ENCODE measurements around the gene CPNE9. TPM values are rescaled to one million over a fixed set of nuclear protein-coding genes. Genes with fewer than 3 reads are reported as not detected.
"Not testable (repeated sequence)": the region's sequence is repeated elsewhere in the genome, so short reads cannot be mapped to it uniquely, and the experiment has no call there.

Gene CPNE9
- total RNA-seq, 2 experiments from 2014 or later = not detected

DNA sequence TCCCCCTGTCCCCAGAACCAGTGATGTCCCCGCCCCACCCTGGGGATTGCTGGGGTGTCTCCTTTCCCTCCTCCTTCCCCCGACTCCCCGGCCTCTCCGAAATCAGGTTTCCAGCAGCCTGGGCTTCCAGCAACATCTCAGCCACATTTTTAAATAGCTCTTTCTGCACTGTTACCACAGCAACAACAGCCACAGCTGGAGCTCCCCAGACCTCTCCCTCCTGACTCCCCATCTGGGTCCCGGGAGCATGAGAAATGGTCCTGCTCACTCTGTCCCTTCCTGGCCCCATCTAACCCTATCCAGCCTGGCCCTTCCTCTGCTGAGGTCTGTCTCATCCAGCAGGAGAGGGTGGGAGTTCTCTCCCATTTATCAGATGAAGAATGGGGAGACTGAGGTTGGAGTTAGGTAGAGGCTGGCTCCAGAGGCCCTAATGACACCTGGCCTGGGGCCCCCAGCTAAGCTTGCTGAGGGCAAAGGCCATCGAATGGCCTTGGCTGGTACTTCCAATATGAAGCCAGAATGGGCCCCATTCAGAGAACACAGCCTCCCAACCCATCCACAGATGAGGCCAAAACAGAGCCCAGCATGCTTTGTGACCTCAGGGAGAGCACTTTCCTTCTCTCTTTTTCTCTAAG lies 64.6 kb downstream of the CPNE9 start:
- ATAC-seq = no peak
- Mint-ChIP-seq H3K9me3 (no peaks in the 10 kb centered on the region), H3K4me3 (peak overlapping the region; percentile 82), H3K4me1 (ENCODE audit: low read depth) (peaks cover 32% of the 10 kb centered on the region), H3K27me3 (no peaks in the 10 kb centered on the region), H3K27ac (no peak overlapping the region), H3K36me3 (ENCODE audit: low read depth) (peaks cover 28% of the 10 kb centered on the region)
- intact Hi-C loops (cut with micrococcal nuclease) = no loop called here
- TF ChIP-seq, protein P1, sequence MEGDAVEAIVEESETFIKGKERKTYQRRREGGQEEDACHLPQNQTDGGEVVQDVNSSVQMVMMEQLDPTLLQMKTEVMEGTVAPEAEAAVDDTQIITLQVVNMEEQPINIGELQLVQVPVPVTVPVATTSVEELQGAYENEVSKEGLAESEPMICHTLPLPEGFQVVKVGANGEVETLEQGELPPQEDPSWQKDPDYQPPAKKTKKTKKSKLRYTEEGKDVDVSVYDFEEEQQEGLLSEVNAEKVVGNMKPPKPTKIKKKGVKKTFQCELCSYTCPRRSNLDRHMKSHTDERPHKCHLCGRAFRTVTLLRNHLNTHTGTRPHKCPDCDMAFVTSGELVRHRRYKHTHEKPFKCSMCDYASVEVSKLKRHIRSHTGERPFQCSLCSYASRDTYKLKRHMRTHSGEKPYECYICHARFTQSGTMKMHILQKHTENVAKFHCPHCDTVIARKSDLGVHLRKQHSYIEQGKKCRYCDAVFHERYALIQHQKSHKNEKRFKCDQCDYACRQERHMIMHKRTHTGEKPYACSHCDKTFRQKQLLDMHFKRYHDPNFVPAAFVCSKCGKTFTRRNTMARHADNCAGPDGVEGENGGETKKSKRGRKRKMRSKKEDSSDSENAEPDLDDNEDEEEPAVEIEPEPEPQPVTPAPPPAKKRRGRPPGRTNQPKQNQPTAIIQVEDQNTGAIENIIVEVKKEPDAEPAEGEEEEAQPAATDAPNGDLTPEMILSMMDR (IDR thresholded peaks at IDR 0.05) = no peak
- CTCF ChIA-PET = no interaction called here
- DNase-seq = no peak
- POLR2A ChIA-PET = interaction anchor here (0.6 to 3.8 kb wide), 10 partner anchors 9 to 372 kb away, joined by 3 to 25 read pairs (median 4); partner anchors contain the start of gene BRPF1

DNA sequence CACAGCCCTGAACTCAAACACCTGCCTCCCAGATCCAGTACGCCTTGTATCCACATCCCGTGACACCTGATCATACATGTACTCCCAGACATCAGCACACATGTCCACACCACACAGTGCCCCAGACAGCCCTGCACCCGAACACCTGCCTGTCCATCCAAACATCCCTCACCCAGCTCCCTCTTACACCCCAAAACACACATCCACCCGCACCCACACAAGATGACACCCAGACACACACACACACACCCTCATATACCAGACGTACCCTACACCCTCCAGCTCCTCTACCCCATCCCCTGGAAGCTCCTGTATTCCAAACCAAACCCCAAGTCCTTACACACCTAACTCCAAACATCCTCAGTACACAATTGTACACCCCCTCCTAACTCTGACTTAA lies 65.4 kb downstream of the CPNE9 start:
- H3K27me3 Mint-ChIP-seq = no peaks in the 10 kb centered on the region

DNA sequence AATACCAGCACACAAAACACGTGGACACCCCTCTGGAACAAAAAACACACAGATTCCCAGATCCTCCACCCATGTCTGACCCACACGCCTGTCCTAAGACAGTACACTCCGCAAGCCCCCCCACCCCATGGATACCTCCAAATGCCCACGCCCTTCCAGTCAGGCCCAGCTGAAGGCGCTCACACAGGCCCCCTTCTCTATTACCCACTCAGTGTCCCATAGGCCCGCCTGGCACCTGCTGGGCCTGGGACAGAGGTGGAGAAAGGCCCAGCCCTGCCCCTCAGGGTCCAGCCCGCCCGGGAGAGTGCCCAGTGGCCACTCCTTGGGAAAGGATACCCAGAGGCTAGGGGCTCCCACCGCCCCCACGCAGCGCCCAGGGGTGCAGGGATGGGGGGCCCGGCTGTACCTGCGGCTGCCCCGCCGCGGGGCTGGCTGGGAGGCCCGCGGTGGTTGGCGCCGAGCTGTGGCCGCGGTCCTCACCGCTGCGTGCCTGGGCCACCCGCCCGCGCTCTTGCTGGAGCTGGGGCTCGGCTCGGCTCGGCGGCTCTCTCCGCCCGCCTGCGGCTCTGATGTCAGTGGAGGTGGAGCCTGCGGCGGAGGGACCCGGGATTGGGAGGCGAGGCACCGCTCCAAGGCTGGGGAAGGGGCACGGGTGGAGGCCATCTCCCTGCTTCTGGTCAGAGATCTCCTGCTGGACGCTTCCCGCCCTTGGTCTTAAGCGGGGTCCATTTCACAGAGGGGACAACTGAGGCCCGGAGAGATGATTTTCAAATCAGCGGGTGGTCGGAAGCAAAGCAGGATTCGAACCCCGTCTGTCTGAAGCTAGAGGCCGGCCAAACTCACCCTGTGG lies 66.0 kb downstream of the CPNE9 start, which contains the start of gene CAMK1:
TSS of gene CAMK1 (minus strand) at position 522 of the 850 bp plus-strand sequence. CDS start 2,198 bp downstream, outside the sequence.
- Mint-ChIP-seq H3K27ac (peak within 1 kb of the TSS; percentile 76), H3K4me3 (peak within 1 kb of the TSS; percentile 82), H3K9me3 (no peaks in the 10 kb centered on the region), H3K27me3 (no peaks in the 10 kb centered on the region), H3K4me1 (ENCODE audit: low read depth) (peaks cover 32% of the 10 kb centered on the region), H3K36me3 (ENCODE audit: low read depth) (peaks cover 30% of the 10 kb centered on the region)
- ChIA-PET POLR2A (interaction anchor here (0.6 to 3.8 kb wide), 11 partner anchors 8 to 37 kb away, joined by 3 to 25 read pairs (median 4); partner anchors contain the start of genes ARPC4, OGG1 and TADA3), CTCF (no interaction called here)
- TF ChIP-seq, protein P1 (IDR thresholded peaks at IDR 0.05) = no peak
- peak; percentile 97 for ATAC-seq
- DNase-seq = peak; percentile 80
- intact Hi-C loops (cut with micrococcal nuclease) = no loop called here

More for the DNA sequence above, 65.4 kb downstream of the CPNE9 start:
- Mint-ChIP-seq H3K27ac (peak overlapping the region; percentile 28), H3K4me1 (ENCODE audit: low read depth) (peaks cover 32% of the 10 kb centered on the region), H3K36me3 (ENCODE audit: low read depth) (peaks cover 30% of the 10 kb centered on the region), H3K4me3 (peak overlapping the region; percentile 82), H3K9me3 (no peaks in the 10 kb centered on the region)
- ChIA-PET CTCF (no interaction called here), POLR2A (interaction anchor here (0.6 to 3.8 kb wide), 11 partner anchors 8 to 373 kb away, joined by 3 to 25 read pairs (median 4); partner anchors contain the start of genes ARPC4, BRPF1 and TADA3)
- TF ChIP-seq, protein P1 (IDR thresholded peaks at IDR 0.05) = no peak
- intact Hi-C loops (cut with micrococcal nuclease) = no loop called here
- DNase-seq = no peak
- no peak for ATAC-seq

DNA sequence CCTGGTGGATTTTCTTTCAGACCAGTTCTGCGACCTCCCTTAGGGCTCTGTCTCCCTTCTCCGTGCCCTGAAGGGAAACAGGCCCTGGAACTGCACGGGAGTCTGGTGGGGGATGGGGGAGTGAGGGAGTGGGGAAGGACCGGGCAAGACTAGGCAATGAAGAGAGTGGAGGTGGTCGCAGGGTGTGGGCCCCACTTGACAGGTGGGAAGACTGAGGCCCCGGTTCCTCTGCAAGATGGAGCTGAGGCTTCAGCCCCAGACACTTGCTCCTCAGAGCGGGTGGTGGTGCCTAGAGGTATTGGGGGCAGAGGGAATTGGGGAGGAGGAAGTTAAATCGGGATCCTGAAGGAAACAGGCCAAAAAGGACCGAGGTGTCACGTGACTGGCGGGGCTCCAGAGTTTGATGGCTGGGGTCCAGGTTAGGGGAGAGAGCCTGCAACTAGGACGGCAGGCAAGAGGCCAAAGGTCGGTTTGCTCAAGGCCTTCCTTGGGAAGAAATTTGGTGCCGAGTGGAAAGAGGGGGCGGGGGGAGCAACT lies 66.7 kb downstream of the CPNE9 start:
- POLR2A ChIA-PET = interaction anchor here (0.6 to 3.0 kb wide), 8 partner anchors 9 to 38 kb away, joined by 3 to 16 read pairs (median 6); partner anchors contain the start of genes ARPC4, OGG1 and TADA3
- TF ChIP-seq, protein P1 (IDR thresholded peaks at IDR 0.05) = no peak

DNA sequence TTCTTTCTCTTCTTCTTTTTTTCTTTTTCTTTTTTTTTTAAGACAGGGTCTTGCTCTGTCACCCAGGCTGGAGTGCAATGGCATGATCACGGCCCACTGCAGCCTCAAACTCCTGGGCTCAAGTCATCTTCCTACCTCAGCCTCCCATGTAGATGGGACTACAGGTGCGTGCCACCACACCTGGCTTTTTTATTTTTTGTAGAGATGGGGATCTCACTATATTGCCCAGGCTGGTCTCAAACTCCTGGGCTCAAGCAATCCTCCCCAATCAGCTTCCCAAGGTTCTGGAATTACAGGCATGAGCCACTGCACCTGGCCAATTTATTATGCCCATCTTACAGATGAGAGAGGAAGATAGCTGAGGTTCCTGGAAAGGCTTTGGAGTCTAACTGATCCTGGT lies 67.4 kb downstream of the CPNE9 start:
- CTCF ChIA-PET = interaction anchor here (0.7 to 1.0 kb wide), 2 partner anchors 51 to 492 kb away, joined by 3 read pairs; no protein-coding TSS in a partner anchor
- Mint-ChIP-seq H3K4me3 (peak overlapping the region; percentile 82), H3K36me3 (ENCODE audit: low read depth) (peaks cover 20% of the 10 kb centered on the region), H3K4me1 (ENCODE audit: low read depth) (peaks cover 36% of the 10 kb centered on the region)
- H3K9me3 Mint-ChIP-seq; DNase-seq; ATAC-seq; intact Hi-C loops (cut with micrococcal nuclease); H3K27ac Mint-ChIP-seq; H3K27me3 Mint-ChIP-seq: not testable (repeated sequence)
- POLR2A ChIA-PET = interaction anchor here (0.6 to 3.0 kb wide), 10 partner anchors 9 to 38 kb away, joined by 3 to 16 read pairs (median 6); partner anchors contain the start of genes ARPC4, OGG1 and TADA3

More for the DNA sequence above, 66.7 kb downstream of the CPNE9 start:
- DNase-seq (no peak), ATAC-seq (no peak)
- Mint-ChIP-seq H3K27me3 (no peaks in the 10 kb centered on the region), H3K4me1 (ENCODE audit: low read depth) (peaks cover 33% of the 10 kb centered on the region), H3K4me3 (peak overlapping the region; percentile 82), H3K9me3 (no peaks in the 10 kb centered on the region), H3K27ac (peak overlapping the region; percentile 76), H3K36me3 (ENCODE audit: low read depth) (peaks cover 26% of the 10 kb centered on the region)
- CTCF ChIA-PET = interaction anchor here (0.7 to 1.0 kb wide), 2 partner anchors 52 to 493 kb away, joined by 3 read pairs; no protein-coding TSS in a partner anchor
- intact Hi-C loops (cut with micrococcal nuclease) = no loop called here

Data from activated CD8-positive, alpha-beta T cell treated with anti-CD3 and anti-CD28 coated beads for 36 hours (primary cell).